ACC112 (cell line): ENCODE measurements around the gene CHRNB1.

ENCODE experiments used
- H2AFZ ChIP-seq: fragments of 200-600 bp; sonication (generic); one replicate; pipeline ENCODE4 v1.6.0; 2017; ENCODE audit warnings: antibody characterized with exemption, low read length; ENCODE audit not compliant: unreplicated experiment
- H3K27ac ChIP-seq: fragments of 200-600 bp; sonication (generic); 2 replicates; pipeline ENCODE4 v1.5.1; 2014; ENCODE audit warnings: low read depth, mild to moderate bottlenecking, antibody characterized with exemption, low read length, moderate library complexity
- H3K27me3 ChIP-seq: fragments of 200-600 bp; sonication (generic); 2 replicates; pipeline ENCODE4 v1.6.1; 2014; ENCODE audit warnings: mild to moderate bottlenecking, antibody characterized with exemption, low read length, moderate library complexity, mixed read lengths; ENCODE audit not compliant: insufficient read depth
- H3K36me3 ChIP-seq: fragments of 200-600 bp; sonication (generic); 2 replicates; pipeline ENCODE4 v1.6.1; 2016; ENCODE audit warnings: mild to moderate bottlenecking, antibody characterized with exemption, low read length, moderate library complexity, mixed read lengths; ENCODE audit not compliant: insufficient read depth
- H3K4me1 ChIP-seq: fragments of 200-600 bp; sonication (generic); one replicate; pipeline ENCODE4 v1.6.1; 2016; ENCODE audit warnings: low read length, mixed read lengths; ENCODE audit not compliant: insufficient read depth, unreplicated experiment, control insufficient read depth
- H3K4me3 ChIP-seq: fragments of 200-600 bp; sonication (generic); 2 replicates; pipeline ENCODE4 v1.5.1; 2014; ENCODE audit warnings: mild to moderate bottlenecking, low read depth, low read length
- H3K79me2 ChIP-seq: fragments of 200-600 bp; sonication (generic); one replicate; pipeline ENCODE4 v1.6.0; 2016; ENCODE audit warnings: low read length; ENCODE audit not compliant: control insufficient read depth, unreplicated experiment, insufficient read depth

The CHRNB1 gene

DNA sequence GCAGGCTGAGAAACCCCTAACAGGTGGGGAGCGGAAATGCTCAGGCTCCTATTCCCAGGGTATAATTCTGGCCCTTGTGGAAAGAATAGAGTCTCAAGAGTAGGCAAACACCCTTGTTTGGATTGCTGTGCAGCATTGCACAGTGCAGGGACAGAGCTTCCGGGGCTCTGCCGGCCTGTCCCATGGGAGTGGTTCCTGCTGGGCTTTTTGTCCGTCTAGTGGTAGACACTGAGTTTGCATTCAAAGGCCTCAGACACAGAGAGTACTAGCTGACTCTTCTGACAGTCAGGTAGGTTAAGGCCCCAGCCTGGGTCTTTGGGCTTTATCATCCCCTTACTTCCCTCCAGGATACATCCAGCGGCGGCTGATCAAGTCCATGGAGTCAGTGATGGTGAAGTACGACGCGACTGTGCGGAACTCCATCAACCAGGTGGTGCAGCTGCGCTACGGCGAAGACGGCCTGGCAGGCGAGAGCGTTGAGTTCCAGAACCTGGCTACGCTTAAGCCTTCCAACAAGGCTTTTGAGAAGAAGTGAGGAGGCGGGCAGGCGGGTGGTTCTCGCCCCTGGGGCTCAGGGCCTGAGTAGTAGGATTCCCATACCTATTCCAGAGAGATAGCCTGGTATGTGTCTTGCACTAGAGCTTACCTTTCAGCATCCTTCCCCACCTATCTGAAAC, 57.4 kb downstream of the CHRNB1 start:
- Histone ChIP-seq H3K4me3 (no peak overlapping the region), H3K79me2 (peaks cover 19% of the 10 kb centered on the region), H3K36me3 (peaks cover 68% of the 10 kb centered on the region), H3K27ac (no peak overlapping the region), H3K4me1 (no peaks in the 10 kb centered on the region), H3K27me3 (no peaks in the 10 kb centered on the region), H2AFZ (no peak overlapping the region)

DNA sequence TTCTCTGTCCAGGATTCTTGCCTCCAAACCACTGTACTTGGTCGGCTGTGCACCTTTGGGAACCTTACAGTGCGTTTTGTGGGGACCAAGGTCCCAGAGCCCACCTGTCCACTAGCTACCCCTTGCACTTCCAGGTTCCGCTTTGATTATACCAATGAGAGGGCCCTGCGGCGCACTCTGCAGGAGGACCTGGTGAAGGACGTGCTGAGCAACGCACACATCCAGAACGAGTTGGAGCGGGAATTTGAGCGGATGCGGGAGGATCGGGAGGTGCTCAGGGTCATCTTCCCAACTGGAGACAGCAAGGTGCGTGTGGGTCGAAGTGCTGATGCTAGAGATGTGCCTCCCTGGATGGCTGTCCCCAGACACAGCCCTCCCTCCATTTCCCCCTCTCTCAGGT, 58.1 kb downstream of the CHRNB1 start:
- H2AFZ ChIP-seq = no peak overlapping the region
- H3K4me1 ChIP-seq = no peaks in the 10 kb centered on the region
- H3K27ac ChIP-seq = no peak overlapping the region
- no peaks in the 10 kb centered on the region for H3K27me3 ChIP-seq
- peaks cover 13% of the 10 kb centered on the region for H3K79me2 ChIP-seq
- H3K36me3 ChIP-seq = peaks cover 62% of the 10 kb centered on the region
- H3K4me3 ChIP-seq = no peak overlapping the region

DNA sequence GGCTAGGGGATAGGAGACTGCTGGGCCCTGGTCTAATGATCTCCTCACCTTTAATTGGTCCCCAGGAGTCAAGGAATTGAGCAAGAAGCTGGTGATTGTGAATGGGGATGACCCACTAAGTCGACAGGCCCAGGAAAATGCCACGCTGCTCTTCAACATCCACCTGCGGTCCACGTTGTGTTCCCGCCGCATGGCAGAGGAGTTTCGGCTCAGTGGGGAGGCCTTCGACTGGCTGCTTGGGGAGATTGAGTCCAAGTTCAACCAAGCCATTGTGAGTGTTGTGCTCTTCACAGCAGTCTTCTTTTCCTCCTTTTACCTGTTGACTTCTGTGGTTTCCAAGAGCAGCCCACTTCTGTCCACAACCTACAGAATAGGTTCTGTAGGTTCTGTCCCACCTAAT, 58.7 kb downstream of the CHRNB1 start:
- peaks cover 60% of the 10 kb centered on the region for H3K36me3 ChIP-seq
- H3K4me1 ChIP-seq = no peaks in the 10 kb centered on the region
- peaks cover 10% of the 10 kb centered on the region for H3K79me2 ChIP-seq
- H3K27ac ChIP-seq = no peak overlapping the region
- H3K27me3 ChIP-seq = no peaks in the 10 kb centered on the region
- no peak overlapping the region for H3K4me3 ChIP-seq
- no peak overlapping the region for H2AFZ ChIP-seq
